GM21447 (cell line): ENCODE results near the gene EDA.

Source experiments
- ATAC-seq: cut with Tn5 transposase; IDR thresholded peaks from one replicate; pipeline ENCODE4 v1.9.1; 2021; ENCODE audit not compliant: unreplicated experiment

EDA gene

DNA sequence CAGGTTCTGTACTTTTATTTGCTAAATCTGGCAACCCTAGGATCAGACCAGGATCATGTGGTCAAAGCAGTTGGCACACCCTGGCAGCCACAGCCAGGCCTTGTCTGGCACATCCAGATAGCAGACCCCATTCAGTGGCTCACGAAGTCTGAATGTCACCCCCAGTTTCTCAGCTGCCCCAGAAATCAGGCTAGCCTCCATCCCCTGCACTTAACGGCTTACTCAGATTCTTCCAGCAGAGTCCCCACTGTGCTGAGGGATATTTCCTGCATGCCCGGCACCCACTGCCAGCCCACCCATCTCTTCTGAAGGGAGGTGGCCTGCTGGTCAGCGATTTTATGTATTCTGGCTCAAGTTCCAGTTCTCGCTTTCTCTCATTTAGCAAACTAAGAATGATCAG, 438.5 kb downstream of the EDA start:
- no peak for ATAC-seq

DNA sequence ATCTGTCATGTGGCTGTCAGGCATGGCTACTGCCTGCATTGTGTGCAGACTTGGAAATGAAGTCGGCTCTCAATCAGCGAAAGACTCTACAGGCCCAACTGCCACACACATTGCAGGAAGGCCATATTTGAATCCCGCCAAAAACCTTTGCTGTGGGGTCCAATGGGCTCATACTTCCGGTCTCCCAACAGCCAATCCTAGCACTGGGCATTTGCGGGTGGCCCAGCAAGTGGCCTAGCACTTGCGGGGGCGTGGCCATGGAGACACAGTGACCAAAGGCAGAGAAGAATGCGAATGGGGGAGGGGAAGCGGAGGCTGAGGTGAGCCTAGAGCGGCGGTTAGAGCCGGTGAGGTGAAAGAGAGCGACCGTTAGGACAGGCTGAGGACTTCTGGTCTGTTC, 446.2 kb downstream of the EDA start, which contains the start of gene OTUD6A:
Gene OTUD6A, plus strand, starts transcription at position 382 of the 400 bp plus-strand sequence. CDS start 68 bp downstream, outside the sequence.
- ATAC-seq, result no peak

DNA sequence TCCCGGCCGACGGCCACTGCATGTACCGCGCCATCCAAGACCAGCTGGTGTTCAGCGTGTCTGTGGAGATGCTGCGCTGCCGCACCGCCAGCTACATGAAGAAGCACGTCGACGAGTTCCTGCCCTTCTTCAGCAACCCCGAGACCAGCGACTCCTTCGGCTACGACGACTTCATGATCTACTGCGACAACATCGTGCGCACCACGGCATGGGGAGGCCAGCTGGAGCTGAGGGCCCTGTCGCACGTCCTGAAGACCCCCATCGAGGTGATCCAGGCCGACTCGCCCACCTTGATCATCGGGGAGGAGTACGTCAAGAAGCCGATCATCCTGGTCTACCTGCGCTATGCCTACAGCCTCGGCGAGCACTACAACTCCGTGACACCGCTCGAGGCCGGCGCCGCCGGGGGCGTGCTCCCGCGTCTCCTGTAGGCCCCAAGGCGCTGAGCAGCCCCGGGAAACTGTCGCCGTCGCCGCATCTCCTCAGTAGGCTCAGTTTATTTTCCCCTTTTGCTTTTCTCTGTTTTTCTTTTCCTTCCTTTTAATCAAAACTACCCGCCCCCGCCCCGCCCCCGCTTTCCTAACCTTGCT, 447.1 kb downstream of the EDA start:
- ATAC-seq, result no peak

DNA sequence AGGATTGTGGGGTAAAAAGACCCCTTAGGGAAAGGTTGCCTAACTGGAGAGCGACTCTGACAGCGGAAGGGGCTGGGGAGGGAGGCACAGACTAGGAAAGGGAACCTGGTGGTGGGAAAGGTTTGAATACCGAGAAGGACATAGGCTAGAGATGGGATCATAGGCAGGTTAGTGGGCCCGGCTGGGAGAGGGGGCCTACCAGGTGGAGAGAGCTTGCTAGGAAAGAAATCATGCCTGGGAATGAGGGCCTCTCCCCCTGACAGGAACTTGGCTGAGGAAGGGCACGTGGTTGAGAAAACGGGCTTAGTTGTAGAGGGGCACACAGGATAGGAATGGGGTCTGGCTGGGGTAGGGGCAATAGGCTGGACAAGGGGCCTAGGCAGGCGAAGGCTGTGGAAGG, 450.7 kb downstream of the EDA start:
- ATAC-seq, result no peak

DNA sequence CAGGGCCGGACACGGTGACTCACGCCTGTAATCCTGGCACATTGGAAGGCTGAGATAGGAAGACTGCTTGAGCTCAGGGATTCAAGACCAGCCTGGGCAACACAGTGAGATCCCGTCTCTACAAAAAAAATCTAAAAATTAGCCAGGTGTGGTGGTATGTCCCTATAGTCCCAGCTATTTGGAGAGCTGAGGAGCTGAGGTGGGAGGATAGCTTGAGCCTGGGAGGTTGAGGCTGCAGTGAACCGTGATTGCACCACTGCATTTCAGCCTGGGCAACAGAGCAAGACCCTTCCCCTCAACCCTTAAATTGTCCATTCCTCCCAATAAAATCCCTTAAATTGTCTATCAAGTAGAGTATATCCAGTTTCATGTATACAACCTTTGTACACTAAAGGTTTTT, 463.4 kb downstream of the EDA start:
- ATAC-seq, result no peak

DNA sequence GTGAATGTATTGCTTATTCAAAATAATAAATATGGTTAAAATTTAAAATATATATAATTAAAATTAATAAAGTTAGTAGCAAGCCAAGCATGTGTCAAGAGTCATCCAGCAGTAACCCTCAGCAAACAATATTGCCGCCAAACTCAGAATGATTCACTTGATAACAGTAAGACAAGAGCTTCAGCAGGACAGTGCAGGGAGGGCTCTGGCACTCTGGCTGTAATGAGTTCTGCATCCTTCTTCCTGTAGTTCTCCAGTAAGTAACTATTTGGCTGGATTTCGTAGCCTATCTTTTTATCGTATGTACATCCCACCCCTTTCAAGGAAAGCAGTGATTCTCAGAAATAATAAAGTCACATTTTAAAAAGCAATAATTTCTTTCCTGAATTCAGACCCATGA, 464.0 kb downstream of the EDA start:
- ATAC-seq, result no peak

DNA sequence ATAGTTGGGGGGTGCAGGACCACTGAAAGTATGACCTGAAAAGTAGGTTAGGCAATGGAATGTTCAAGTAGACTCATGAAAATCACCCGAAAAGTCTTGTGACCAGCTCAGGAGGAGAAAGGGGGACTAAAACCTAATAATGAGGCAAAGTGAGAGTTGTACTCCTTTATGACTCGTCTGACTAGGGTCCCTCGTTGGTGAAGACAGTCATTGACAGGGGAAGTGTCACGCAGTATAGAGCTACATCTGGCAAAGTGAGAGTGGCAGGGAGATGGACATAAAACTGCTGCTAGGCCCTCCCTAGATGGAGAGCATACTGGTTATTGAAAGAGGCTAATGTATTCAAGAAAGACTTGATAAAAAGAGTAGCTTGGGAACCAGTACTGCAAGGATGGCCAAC, 466.8 kb downstream of the EDA start:
- ATAC-seq, result no peak

DNA sequence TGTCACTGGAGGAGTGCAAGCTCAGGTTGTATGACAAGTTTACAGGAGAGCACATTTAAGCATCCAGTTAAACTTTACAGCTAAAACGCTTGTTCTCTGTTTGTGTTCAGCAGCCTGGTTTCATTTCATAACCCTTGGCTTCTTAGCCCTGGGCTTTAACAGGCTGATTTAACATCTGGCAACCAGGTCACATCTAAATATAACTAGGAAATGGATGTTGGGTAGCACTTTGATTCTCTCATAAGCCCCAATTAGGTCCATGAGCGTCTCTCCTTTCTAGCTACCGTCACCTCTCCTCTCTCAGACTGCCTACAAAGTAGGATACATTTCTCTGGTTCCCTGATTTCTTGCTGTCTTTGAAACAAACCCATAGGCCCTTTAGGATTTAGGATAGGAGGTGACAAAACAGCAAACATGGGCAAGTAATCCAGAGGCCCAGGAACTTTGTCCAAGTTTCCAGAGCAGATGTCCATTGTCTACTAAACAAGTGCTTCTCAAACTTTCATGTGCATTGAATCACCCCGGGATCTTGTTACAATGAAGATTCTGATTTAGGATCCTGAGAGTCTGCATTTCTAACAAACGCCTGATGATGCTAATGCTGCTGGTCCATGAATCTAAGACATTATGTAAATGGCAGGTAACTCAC, 468.8 kb downstream of the EDA start:
- no peak for ATAC-seq

DNA sequence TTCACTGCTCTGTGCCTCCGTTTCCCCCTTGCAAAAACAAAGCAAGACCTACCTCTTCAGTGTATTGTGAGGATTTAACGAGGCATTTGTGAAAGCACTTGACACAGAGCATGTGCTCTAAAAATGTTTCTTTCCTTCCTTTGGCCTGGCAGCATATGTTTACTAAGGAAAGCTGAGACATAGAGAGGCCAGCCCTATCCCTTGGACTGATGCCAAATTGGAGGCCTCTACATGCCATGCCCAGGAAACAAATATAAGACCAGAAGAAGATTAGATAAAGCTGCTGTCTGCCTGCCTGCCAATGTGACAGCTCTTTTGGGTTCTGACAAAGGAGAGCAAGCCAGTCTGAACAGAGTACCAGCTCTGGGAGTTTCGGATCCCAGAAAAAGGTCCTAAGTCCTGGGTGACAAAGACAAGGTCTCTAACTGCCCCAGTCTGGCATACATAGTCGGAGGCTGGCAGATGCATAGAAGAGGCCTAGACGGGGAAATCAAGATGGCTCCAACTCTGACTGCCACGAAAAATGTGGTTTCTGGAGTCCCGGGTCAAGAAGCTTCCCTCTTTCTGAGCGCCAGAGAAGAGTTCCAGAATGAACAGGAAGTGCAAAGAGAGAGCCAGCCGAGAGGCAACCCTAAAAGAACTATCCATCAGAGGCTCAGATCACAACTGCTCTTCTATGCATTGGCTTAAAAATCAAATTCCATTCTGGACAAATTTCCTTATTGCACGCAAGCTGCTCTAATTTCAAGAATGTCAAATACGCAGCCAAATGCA, 472.1 kb downstream of the EDA start:
- no peak for ATAC-seq

DNA sequence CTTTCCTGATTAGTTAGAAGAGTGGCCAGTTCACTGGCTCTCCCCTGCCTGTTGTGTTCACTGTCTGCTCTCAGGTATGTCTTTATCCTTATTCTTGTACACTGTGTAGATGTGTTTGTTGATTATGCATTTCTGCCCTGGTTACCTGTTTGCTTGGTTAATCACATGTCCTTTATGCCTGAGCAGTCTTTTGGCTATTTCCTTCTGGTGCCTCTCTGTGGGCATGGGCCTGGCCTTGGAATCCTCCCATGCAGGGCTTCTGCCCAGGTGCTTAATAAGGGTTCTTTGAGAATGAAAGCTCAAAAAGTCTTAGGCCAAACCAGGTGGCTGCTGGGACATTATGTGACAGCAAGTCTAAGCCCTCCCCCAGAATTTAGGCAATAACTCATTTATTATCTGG, 472.8 kb downstream of the EDA start:
- no peak for ATAC-seq
